ENCODE data around the gene CYSRT1. TPM values are rescaled to one million over a fixed set of nuclear protein-coding genes. Genes with fewer than 3 reads are reported as not detected.

The CYSRT1 gene
- total and polyA plus RNA-seq, 2 donors (not counting 3 experiments of a cell fraction or from before 2014, with no cell fraction given), result 0.44 to 1.1 TPM

DNA sequence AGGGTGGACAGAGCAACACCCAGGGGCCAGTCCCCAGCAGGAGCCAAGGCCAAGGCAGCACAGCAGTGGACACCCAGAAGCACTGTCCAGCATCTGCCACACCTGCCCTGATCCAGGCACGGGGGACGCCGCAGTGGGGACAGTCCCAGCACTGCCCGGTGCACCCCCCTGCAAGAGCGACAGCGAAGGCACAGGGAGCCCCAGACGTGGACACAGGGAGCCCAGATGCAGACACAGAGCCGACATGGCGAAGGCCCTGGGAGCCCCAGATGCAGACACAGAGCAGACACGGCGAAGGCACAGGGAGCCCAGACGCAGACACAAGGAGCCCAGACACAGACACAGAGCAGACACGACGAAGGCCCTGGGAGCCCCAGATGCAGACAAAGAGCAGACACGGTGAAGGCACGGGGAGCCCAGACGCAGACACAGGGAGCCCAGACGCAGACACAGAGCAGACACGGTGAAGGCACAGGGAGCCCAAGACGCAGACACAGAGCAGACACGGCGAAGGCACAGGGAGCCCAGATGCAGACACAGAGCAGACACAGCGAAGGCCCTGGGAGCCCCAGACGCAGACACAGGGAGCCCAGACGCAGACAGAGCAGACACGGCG is 40.9 kb upstream of the CYSRT1 start:
- FAIRE-seq, result no peak
- peaks cover 9% of the 10 kb centered on the region for H3K4me1 ChIP-seq (ENCODE audit: control insufficient read depth, extremely low read depth, insufficient read depth, low read length)
- H3K27me3 ChIP-seq (ENCODE audit: control insufficient read depth in 2 of 2, insufficient read depth in 2 of 2, low read length in 2 of 2), result no peaks in the 10 kb centered on the region
- H3K9me3 ChIP-seq (replicated peaks; ENCODE audit: control insufficient read depth, insufficient read depth, low read length), result no peaks in the 10 kb centered on the region
- H3K9me1 ChIP-seq (replicated peaks; ENCODE audit: control insufficient read depth, extremely low read depth, insufficient read depth, low read length), result no peaks in the 10 kb centered on the region
- TF ChIP-seq, protein P1, sequence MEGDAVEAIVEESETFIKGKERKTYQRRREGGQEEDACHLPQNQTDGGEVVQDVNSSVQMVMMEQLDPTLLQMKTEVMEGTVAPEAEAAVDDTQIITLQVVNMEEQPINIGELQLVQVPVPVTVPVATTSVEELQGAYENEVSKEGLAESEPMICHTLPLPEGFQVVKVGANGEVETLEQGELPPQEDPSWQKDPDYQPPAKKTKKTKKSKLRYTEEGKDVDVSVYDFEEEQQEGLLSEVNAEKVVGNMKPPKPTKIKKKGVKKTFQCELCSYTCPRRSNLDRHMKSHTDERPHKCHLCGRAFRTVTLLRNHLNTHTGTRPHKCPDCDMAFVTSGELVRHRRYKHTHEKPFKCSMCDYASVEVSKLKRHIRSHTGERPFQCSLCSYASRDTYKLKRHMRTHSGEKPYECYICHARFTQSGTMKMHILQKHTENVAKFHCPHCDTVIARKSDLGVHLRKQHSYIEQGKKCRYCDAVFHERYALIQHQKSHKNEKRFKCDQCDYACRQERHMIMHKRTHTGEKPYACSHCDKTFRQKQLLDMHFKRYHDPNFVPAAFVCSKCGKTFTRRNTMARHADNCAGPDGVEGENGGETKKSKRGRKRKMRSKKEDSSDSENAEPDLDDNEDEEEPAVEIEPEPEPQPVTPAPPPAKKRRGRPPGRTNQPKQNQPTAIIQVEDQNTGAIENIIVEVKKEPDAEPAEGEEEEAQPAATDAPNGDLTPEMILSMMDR (IDR thresholded peaks at IDR 0.05; ENCODE audit: extremely low read depth in 1 of 2, insufficient read depth in 1 of 2, low read depth in 1 of 2, low read length in 2 of 2), result no peak
- no peak for TF ChIP-seq MYC (IDR thresholded peaks at IDR 0.05; ENCODE audit: low read depth, low read length)
- TF ChIP-seq JUN (IDR thresholded peaks at IDR 0.05; ENCODE audit: borderline replicate concordance, insufficient read depth, insufficient read length, low read depth), result no peak
- TF ChIP-seq EZH2 (IDR thresholded peaks at IDR 0.05; ENCODE audit: borderline replicate concordance, low read depth, low read length, severe bottlenecking), result no peak
- TF ChIP-seq, protein P2, sequence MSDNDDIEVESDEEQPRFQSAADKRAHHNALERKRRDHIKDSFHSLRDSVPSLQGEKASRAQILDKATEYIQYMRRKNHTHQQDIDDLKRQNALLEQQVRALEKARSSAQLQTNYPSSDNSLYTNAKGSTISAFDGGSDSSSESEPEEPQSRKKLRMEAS (IDR thresholded peaks at IDR 0.05; ENCODE audit: insufficient read depth, insufficient read length), result no peak
- TF ChIP-seq POLR2A (IDR thresholded peaks at IDR 0.05; ENCODE audit: low read depth, low read length), result no peak
- no peak for TF ChIP-seq GATA2 (IDR thresholded peaks at IDR 0.05; ENCODE audit: insufficient read depth, insufficient read length, low read depth, low read length)
- TF ChIP-seq FOS (IDR thresholded peaks at IDR 0.05; ENCODE audit: borderline replicate concordance, insufficient read depth, low read length), result no peak
- TF ChIP-seq POLR2AphosphoS5 (IDR thresholded peaks at IDR 0.05; ENCODE audit: insufficient read depth, low read depth, low read length), result no peak
- intact Hi-C loops (cut with micrococcal nuclease) (no loop called here), dilution Hi-C loops (cut with MboI; ENCODE audit: extremely low pct_ligation_motif_present, low sequenced_read_pairs) (no loop called here)
- no peak overlapping the region for H3K4me2 ChIP-seq (ENCODE audit: insufficient read depth, low read length)
- no peak overlapping the region for H3K27ac ChIP-seq (ENCODE audit: insufficient read depth, low read depth, low read length)
- no TSS peak for BruUV-seq (replicated peaks)
- ChIA-PET POLR2A (interaction anchor here (0.6 kb wide), 1 partner anchor 61 kb away, joined by 6 read pairs; no protein-coding TSS in a partner anchor), CTCF (no interaction called here)
- peaks cover 21% of the 10 kb centered on the region for H3K79me2 ChIP-seq (ENCODE audit: control insufficient read depth, insufficient read depth, low read length)
- no peak for DNase-seq (ENCODE audit: low read depth, low spot score)
- H2AFZ ChIP-seq (ENCODE audit: low read depth, low read length), result no peak overlapping the region
- no peaks in the 10 kb centered on the region for H4K20me1 ChIP-seq (replicated peaks; ENCODE audit: control insufficient read depth, extremely low read depth, insufficient read depth, low read length)
- no peak overlapping the region for H3K9ac ChIP-seq (replicated peaks; ENCODE audit: extremely low read depth, insufficient read depth, low read length)
- H3K4me3 ChIP-seq (replicated peaks in 1 of 3; ENCODE audit: insufficient read depth in 1 of 3, low read depth in 1 of 3, low read length in 3 of 3), result no peak overlapping the region
- H3K36me3 ChIP-seq (ENCODE audit: control insufficient read depth in 2 of 2, extremely low read depth in 1 of 2, insufficient read depth in 2 of 2, low read length in 2 of 2), result peaks cover 0 to 53% of the 10 kb centered on the region in 2 experiments
